Measurements from ENCODE around the gene LYRM9.
"Not testable (repeated sequence)": the region's sequence is repeated elsewhere in the genome, so short reads cannot be mapped to it uniquely, and the experiment has no call there.

LYRM9 gene

DNA sequence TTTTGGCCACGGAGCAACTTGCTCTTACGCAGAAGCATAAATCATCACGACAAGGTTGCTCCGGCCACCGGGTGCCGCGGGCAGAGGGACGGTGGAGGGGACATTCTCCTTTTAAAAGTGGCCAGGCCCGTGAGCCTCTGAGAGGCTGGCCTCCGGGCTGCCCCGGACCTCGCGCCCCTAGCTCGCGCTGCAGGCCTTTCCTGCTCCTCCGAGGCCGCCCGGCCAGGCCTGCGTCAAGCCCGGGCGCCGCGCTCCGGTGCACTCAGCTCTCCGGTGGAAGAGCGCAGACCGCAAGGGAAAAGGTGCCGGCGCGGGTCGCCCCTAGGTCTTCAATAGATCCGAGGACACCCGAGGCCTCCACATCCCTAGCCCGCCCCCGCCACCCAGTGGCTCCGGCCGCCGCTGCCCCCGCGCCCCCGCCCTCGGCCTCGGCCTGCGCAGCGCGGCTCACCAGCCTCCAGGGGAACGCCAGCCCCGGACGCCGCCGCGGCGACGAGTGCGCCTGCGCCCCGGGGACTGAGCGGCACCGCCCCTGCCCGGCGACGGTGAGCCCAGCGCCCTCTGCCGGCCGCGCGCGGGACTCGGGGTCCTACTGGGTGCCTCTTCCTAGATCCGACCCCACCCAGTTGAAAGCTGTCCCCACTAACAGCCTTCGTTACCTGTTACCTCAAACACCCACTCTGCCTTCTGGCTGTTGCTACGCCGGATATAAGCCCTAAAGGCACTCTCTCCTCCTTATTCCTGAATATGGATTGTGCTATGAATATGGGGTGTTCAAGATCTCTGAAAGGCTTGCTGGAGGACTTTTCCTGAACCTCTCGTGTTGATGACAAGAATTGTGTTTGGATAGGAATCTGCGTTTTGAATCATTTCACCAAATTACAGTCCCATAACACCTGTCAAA, at the start of gene LYRM9:
Gene LYRM9, minus strand, starts transcription at position 500 of the 904 bp plus-strand sequence. CDS start 10,671 bp downstream, outside the sequence.
- peak; percentile 77 for DNase-seq

DNA sequence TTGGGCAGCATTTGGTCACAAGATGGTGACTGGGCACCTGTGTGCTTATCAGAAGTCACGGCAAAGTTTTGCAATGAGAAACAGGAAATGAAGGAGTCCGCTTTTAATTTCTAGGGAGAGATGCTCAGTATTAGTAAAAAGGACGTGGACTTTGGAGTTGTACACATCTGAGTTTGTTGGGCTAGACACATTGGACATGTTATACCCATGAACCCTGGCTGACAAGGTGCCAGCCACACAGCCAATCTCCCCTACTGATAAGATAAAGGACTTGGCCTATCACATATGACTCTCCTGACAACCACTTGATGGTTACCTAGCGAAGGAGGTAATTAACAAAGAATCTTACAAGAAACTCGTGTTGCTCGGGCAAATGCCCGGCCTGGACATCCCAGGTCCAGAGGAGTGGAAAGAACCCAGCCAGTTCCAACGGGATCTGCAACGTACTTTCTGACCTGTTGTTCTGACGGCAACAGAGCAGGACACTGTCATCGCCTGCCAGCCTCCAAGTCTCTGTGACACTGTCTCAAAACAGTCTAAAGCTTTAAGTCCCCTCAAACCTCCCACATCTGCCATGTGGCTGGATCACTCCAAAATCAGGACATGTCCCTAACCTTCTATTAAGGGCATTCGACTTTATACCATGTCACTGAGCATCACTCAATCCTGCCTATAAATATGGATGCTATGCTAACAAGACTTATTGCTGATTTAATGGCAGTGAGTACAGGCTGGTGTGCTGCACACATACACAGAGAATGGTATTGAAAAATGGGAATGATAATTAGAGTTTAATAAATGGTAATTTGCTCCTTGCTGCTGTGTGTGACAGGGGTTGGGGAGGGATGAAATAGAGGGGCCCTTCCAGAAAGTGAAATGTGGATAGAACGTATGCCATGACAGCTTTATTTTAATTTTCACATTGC, 47.6 kb upstream of the LYRM9 start:
- DNase-seq: no peak

DNA sequence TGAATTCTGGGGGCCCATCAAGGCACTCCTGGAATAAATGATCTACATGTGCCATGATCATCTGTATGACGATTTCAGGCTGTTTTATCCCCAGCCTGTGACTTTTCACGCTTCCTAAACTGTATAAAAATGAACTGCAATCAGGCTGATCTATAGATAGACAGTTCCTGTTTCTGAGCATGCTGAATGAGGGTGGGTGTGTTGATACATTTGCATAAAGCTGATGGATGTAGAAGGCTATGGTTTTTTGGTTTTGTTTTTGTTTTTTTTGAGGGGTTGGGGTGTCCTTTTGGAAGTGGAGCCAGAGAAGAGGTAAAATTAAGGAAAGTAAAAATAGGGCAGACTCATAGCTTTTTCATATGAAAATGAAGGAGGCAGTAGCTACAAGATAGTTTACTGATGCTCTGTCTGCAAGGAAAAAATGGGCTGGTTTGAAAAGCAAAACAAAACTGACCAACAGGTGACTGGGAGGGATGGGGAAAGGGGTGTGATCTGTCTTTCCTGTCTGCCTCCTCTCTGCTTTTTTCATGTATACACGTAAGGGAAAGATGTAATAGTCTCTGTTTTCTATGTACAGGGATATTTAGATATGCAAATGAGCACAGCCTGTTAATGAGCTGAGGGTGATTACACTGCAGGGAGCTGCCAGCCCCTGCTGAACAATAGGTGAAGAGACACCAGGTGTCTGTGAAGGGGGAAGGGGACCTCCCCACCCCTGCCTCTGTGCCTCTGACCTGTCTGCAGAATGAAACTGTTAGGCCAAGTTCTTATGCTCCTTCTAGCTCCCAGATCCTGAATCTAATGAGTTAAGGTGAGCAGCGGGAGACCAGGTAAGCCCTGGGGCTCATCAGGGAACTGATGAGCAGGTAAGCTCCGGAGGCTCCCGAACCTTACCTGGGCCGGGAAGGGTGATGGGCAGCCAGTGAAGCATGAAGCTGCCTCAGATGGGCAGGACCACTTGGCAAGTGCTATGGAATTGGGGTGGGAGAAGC, 46.6 kb upstream of the LYRM9 start:
- peak; percentile 28 for DNase-seq

DNA sequence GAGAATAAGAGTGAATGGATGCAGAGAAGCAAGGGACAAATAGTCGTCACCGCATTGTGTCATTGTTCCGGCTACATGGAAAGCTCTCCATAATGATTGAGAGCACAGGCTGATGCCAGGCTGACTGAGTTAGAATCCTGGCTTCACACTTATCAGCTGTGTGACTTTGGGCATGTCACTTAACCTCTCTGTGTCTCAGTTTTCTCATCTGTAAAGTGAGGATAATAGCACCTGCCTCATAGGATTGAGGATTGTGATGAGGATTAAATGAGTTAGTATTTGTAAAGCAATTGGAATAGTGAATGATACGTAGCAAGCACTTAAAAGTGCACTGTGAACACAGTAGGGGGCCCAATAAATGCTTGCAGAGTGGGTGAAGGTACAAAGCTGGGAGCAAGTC, 45.7 kb upstream of the LYRM9 start:
- no peak for DNase-seq

DNA sequence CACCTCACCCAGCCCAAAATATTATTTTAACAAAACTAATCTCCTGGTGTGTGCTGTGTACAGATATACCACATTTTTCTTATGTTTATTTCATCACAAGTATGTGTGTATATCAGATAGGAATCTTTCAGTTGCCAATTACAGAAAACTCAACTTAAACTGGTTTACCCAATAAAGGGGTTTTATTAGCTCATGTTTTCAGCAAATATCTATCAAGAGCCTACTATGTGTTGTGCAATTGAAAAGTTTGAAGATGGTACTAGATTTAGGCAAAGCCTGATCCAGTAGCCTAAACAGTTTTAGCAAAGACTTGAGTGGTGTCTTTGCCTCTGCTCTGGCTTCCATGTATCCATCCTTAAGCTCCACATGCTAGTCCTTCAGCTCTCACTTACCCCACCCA, 45.1 kb upstream of the LYRM9 start:
- no peak for DNase-seq

DNA sequence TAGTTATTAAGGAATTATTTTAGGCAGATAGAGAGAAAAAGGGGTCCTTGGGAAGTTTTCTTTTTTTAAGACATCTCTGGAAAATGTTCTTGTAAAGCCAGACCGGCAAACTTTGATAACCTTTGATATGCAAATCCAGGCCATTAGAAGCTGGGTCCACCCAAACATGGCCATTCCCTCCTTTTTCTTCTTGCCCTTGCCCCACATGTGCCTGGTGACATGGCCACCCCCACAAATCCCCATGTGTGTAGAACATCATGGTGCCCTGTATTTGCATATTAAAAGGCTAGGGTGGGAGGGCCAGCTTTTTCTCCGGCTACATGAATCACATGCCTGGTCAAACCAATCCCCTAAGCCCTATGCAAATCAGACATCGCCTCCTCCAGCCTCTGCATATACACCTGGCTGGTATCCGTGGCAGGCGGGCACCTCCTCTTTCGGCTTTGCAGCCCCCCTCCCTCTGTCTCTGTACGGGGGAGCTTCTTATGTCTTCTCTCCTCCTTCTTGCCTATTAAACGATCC, 43.9 kb upstream of the LYRM9 start:
- DNase-seq: no peak

DNA sequence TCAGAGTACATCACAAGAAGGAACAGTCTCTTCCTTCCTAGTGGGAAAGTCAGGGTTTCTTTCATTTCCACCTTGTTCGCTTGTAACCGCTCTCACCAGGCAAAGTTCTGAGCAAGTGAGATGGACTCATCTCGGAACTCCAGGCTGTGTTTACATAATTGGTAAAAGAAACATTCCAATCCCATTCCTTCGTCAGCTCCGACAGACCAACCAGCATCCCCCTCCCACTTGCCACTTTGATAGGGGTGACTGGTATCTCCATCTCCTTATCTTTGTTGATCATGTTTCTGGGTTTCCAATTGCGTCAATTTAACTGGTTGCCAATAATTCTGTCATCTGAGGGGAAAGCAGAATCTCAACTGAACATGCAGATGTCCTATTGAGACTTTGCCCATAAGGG, 36.8 kb upstream of the LYRM9 start:
- no peak for DNase-seq

DNA sequence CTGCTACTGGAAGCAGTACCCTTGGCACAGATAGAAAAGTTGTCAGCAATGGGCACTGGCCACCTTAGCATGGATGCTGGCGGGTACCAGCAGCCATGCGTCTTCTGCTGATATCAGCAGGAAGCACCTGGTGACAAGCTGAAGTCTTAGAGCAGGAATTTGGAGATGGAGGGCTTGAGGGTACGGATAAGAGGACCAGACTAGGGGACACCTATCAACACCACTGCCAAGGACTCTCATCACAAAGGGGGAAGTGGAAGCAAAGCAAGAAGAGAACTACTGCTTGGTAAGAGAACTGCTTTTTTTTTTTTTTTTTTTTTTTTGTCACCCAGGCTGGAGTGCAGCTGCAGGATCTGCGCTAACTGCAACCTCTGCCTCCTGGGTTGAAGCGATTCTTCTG, 35.4 kb upstream of the LYRM9 start:
- DNase-seq: no peak

DNA sequence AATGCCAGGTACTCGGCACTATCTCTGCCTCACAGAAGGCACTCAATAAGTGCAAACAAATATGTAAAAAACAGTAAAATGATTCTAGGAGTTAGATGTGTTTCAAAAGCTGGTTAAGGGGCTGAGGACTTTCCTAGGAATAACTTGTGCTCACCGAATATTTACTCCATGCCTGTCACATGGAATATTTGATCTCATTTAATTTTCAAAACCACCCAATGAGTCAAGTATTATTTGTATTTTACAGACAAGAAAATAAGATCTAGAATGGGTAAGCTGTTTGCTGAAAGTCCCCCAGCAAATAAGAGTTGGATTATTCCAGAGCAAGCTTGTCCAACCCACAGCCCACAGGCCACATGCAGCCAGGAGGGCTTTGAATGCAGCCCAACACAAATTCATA, 34.6 kb upstream of the LYRM9 start:
- DNase-seq: no peak

DNA sequence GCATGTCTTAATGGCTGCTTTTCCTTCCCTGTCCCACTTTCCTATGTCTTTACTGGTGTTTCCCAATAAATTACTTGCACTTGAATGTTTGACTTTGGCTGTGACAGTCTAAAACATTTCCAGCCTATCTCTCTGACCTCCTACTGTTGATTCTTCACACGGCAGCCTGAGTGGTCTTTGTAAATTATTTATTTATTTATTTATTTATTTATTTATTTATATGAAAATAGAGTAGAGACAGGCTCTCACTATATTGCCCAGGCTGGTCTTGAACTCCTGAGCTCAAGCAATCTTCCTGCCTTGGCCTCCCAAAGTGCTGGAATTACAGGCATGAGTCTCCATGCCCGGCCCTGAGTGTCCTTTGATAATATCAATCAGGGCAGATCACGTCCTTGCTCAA, 28.4 kb upstream of the LYRM9 start:
- no peak for DNase-seq

DNA sequence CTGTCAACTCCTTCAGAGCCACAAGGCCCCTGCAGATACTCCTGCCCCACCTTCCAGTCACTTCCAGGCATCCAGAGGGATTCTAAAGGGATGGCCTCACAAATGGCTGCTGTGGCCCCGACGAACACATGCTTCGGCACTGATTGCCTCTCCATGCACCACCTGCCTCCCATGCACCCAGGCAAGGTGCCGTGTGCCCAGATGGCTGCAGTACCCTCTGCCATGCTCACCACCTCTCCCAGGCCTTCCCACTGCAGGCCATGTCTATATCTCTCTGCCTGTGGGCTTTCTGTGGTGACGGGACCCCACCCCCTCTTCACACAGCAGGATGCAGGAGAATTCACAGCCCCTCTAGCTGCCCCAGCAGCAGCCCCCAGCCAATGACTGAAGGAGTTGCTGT, 27.9 kb upstream of the LYRM9 start:
- no peak for DNase-seq

DNA sequence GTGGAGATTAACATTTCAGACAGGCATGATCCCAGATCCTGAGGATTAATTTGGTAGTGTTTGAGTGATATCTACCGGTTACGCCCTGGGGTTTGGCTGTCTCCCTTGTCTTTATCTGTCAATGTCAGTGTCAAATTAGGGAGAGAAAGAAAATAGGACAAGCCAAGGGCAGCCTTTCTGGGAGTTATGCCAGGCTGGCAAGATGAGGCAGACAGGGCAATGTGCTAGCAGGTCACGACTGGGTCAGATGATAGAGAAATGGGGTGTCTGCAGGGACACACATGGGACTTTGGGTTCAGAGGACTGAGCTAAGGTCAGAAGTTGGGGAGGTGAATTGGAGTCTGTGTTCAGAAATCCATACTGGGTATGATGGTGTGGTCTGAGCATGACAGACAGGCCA, 27.4 kb upstream of the LYRM9 start:
- no peak for DNase-seq

DNA sequence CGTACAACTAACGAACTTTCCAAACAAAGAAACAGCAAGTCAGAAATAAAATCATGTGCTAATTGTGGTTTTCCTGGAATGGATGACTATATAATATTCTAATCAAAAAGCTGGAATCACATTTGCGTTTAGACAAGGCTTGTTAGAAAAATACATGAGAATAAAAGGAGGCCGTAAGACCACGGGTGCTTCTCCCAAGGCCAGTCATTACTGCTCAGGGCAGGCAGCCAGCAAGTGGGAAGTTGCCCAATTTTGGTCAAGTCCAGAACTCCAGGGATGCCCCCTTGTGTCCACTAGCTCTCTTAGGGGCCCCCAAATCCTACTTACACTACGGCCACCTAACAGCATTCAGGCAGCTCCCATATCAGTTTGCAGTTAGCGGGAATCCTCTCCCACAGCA, 25.9 kb upstream of the LYRM9 start:
- DNase-seq: no peak

DNA sequence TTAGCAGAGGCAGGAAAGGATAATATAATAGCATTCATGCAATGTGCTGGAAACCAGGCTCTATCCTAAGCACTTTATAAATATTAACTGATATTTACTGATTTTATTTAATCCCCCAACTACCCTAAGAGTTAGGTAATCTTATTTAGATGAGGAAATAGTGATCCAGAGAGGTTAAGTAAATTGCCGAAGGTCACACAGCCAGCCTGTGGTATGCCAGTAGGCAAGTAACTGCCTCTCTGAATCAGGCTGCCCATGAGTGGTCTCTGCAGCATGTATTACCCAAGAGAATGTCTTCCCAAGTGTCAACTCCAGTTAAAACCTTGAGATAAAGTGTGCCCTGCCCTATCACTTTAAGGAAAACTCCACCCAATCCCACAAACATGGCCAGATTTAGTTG, 25.3 kb upstream of the LYRM9 start:
- no peak for DNase-seq

DNA sequence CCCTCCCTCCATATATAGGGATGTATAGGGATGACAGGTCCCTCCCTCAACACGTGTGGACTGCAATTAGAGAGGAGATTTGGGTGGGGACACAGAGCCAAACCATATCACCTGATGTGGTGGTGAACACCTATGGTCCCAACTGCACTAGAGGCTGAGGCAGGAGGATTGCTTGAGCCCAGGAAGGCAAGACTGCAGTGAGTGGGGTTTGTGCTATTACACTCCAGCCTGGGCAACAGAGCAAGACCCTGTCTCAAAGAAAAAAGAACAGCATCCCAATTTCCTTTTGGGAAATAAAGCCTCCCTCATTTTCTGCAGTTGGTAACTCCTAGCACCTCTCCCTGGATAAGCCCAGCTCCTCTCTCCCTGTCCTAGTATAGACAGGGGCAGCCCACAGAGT, 23.8 kb upstream of the LYRM9 start:
- no peak for DNase-seq

DNA sequence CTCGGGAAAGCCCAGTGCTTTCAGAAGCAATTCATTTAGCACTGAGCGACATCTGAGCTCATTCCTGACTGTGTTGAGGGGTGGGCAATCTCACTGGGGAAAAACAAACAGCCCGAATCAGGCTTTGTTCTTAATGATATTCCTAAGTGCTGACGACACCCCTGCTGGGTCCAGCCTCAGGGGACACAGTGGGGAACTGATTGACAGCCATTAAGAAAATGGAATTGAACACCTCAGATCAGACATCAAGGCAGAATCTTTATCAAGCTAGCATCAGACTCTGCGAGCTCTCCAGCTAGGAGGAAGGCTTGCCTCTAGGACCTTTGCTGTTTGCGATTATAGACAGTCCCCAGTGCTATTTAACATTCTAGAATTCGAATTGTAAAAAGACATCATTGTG, 22.5 kb upstream of the LYRM9 start:
- DNase-seq: peak; percentile 72

DNA sequence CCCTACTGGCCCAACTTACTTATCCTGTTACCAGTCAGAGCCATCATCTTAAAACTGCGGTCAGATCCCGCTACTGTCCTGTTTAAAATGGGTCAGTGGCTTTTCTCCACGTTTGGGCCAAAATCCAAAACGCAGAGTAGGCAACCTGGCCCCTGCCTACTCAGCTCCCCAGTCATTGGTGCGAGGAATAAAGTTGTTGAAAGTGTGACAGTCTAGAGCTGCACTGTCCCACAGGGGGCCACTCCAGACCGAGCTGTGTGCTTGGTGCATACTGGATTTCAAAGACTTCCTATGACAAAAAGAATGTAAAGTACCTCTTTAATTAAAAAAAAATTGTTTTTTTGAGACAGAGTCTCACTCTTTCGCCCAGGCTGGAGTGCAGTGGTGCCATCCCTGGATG, 21.2 kb upstream of the LYRM9 start:
- DNase-seq: no peak

DNA sequence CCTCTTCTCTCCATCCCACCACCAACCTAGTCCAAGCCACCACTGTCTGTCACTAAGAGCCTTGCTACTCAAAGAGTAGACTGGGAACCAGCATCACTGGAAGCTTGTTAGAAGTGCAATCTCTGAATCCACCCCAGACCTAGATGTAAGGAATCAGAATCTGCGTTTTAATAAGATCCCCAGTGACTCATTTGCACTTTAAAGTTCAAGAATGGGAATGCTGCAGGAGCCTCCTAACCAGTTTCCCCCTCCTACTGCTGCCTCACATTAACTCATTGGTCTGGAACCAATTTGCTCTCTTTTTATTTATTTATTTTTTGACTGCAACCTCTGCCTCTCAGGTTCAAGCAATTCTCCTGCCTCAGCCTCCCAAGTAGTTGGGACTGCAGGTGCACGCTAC, 19.8 kb upstream of the LYRM9 start:
- DNase-seq: no peak

DNA sequence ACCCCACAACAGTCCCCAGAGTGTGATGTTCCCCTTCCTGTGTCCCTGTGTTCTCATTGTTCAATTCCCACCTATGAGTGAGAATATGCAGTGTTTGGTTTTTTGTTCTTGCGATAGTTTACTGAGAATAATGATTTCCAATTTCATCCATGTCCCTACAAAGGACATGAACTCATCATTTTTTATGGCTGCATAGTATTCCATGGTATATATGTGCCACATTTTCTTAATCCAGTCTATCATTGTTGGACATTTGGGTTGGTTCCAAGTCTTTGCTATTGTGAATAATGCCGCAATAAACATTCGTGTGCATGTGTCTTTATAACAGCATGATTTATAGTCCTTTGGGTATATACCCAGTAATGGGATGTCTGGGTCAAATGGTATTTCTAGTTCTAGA, 19.1 kb upstream of the LYRM9 start:
- DNase-seq: not testable (repeated sequence)

DNA sequence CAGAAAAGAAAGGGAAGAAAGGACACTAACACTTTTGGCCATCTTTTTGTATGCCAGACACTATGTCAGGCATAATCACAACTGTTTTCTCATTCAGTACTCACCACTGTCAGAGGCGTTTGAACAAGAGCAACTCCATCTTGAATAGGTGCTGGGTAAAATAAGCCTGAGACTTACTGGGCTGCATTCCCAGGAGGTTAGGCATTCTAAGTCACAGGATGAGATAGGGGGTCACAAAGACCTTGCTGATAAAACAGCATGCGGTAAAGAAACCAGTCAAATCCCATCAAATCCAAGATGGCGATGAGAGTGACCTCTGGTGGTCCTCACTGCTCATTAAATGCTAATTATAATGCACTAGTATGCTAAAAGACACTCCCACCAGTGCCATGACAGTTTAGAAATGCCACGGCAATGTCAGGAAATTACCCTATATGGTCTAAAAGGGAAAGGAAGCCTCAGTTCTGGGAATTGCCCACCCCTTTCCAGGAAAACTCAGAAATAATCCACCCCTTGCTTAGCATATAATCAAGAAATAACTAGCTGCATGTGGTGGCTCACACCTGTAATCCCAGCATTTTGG, 14.9 kb upstream of the LYRM9 start:
- DNase-seq: no peak

DNA sequence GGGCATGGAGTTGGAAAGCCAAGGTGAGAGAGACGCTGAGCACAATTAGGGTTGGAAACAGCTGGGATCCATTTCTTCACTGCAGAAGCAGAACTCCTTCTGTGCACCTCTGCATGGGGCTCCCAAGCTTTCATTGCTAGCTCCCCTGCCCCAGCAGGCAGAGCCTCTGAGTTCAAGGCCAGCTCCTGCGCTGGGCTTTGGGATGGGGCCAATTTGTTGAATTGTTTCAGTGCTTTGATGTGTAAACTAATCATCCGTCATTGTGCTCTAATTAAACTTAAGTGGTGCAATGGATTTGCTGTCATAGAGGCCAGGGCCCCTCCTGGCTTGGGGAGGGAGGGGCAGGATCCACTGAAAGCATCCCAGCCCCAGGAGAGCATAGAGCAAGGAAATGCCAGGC, 13.5 kb upstream of the LYRM9 start:
- no peak for DNase-seq

DNA sequence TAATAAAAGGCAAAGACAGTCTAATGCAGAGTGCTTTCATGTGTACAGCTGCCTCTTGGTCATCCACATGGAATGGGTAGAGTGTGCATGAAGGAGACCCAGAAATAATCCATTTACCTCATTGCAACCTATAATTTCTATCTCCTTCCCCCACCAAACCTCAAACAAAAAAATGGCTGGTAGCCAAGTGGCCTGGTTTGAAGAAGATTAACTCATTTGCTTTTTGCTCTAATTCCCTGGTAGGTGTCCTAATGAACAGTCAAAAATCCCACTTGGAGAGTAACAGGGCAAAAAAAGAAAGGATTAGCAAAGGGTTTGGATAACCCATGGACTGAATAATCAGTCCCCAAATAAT, 13.0 kb upstream of the LYRM9 start:
- DNase-seq: no peak
